Spinal cord (tissue), 4 donors: ENCODE data around the gene NUTF2. TPM values are rescaled to one million over a fixed set of nuclear protein-coding genes. Genes with fewer than 3 reads are reported as not detected.

Source experiments
- polyA plus RNA-seq, 2 donors: library from polyadenylated mRNA; unstranded; fragments of 120-200 nt; gene quantifications; one replicate each; pipeline ENCODE4 v1.2.1, GENCODE V29; 2013; ENCODE audit not compliant: insufficient read length in 2 of 2
- small RNA-seq: library from RNA; depleted of rRNA; stranded (forward); fragments of <200 nt; gene quantifications from one replicate; pipeline ENCODE3, GENCODE V24; 2014; ENCODE audit warnings: low replicate concordance
- total RNA-seq, 2 donors: library from RNA; depleted of rRNA in 1 of 2; stranded (reverse); fragments of 120-200 nt in 1 of 2; fragments of >200 nt in 1 of 2; gene quantifications; one replicate each; pipeline versions ENCODE4 v1.2.3 to v1.2.4, GENCODE V29; 2013 to 2014

The NUTF2 gene
- total and polyA plus RNA-seq, 4 donors = 47.7 to 150 (median 110) TPM

Small RNA genes within 50 kb of the gene (small RNA-seq; reads per million reads assigned to genes)
- gene AC040162.2 = not detected
- not detected for gene NRN1L

Other genes with a start within 250 kb of the NUTF2 start
- gene CARMIL2, start 201.8 kb upstream of the NUTF2 start, total RNA-seq = 1 to 10 TPM; 2.0 to 3.4 TPM
- gene CARMIL2, start 201.8 kb upstream of the NUTF2 start, polyA plus RNA-seq = 10 to 100 TPM; 37.6 to 40.0 TPM
- 10 to 100 TPM; 15.8 to 23.9 TPM for gene ACD, start 186.7 kb upstream of the NUTF2 start, total RNA-seq
- 10 to 100 TPM; 39.7 to 49.3 TPM for gene ACD, start 186.7 kb upstream of the NUTF2 start, polyA plus RNA-seq
- gene PARD6A, start 186.0 kb upstream of the NUTF2 start, total RNA-seq = 1 to 10 TPM; 7.2 to 8.3 TPM
- gene PARD6A, start 186.0 kb upstream of the NUTF2 start, polyA plus RNA-seq = 10 to 100 TPM; 20.5 to 20.9 TPM
- gene ENKD1, start 180.2 kb upstream of the NUTF2 start, total RNA-seq = 10 to 100 TPM in 1 of 2 donors, 1 to 10 TPM in 1; 9.5 to 29.4 TPM
- gene ENKD1, start 180.2 kb upstream of the NUTF2 start, polyA plus RNA-seq = 10 to 100 TPM; 28.9 to 30.2 TPM
- 1 to 10 TPM; 2.8 to 6.9 TPM for gene C16orf86, start 180.1 kb upstream of the NUTF2 start, total RNA-seq
- gene C16orf86, start 180.1 kb upstream of the NUTF2 start, polyA plus RNA-seq = 1 to 10 TPM; 4.2 to 6.2 TPM
- 10 to 100 TPM; 26.1 to 26.8 TPM for gene GFOD2, start 127.6 kb upstream of the NUTF2 start, total RNA-seq
- 10 to 100 TPM; 48.0 to 56.0 TPM for gene GFOD2, start 127.6 kb upstream of the NUTF2 start, polyA plus RNA-seq
- 1 to 10 TPM; 6.7 to 8.2 TPM for gene RANBP10, start 40.4 kb upstream of the NUTF2 start, total RNA-seq
- gene RANBP10, start 40.4 kb upstream of the NUTF2 start, polyA plus RNA-seq = 10 to 100 TPM; 15.9 to 25.6 TPM
- 10 to 100 TPM in 1 of 2 donors, 1 to 10 TPM in 1; 4.3 to 11.7 TPM for gene TSNAXIP1, start 40.0 kb upstream of the NUTF2 start, total RNA-seq
- gene TSNAXIP1, start 40.0 kb upstream of the NUTF2 start, polyA plus RNA-seq = 10 to 100 TPM; 14.9 to 20.0 TPM
- 10 to 100 TPM; 22.4 to 39.7 TPM for gene THAP11, start 4.6 kb upstream of the NUTF2 start, total RNA-seq
- gene THAP11, start 4.6 kb upstream of the NUTF2 start, polyA plus RNA-seq = 10 to 100 TPM; 31.3 to 34.9 TPM
- gene CENPT, start 760 bp downstream of the NUTF2 start, total RNA-seq = 10 to 100 TPM; 22.1 to 50.8 TPM
- 10 to 100 TPM; 60.0 to 79.2 TPM for gene CENPT, start 760 bp downstream of the NUTF2 start, polyA plus RNA-seq
- 10 to 100 TPM; 40.8 to 46.7 TPM for gene EDC4, start 26.1 kb downstream of the NUTF2 start, total RNA-seq
- 10 to 100 TPM; 92.0 to 97.9 TPM for gene EDC4, start 26.1 kb downstream of the NUTF2 start, polyA plus RNA-seq
- gene NRN1L, start 38.0 kb downstream of the NUTF2 start, total RNA-seq = 1 to 10 TPM in 1 of 2 donors, under 1 TPM in 1; 0.89 to 2.5 TPM
- 1 to 10 TPM; 1.4 to 1.6 TPM for gene NRN1L, start 38.0 kb downstream of the NUTF2 start, polyA plus RNA-seq
- gene PSKH1, start 46.3 kb downstream of the NUTF2 start, total RNA-seq = 10 to 100 TPM in 1 of 2 donors, 1 to 10 TPM in 1; 8.7 to 18.3 TPM
- 10 to 100 TPM; 31.7 TPM for gene PSKH1, start 46.3 kb downstream of the NUTF2 start, polyA plus RNA-seq
- 1 to 10 TPM in 1 of 2 donors, under 1 TPM in 1; 0.89 to 1.4 TPM for gene CTRL, start 84.9 kb downstream of the NUTF2 start, total RNA-seq
- 1 to 10 TPM; 4.6 to 8.1 TPM for gene CTRL, start 84.9 kb downstream of the NUTF2 start, polyA plus RNA-seq
- 10 to 100 TPM; 18.7 to 64.5 TPM for gene PSMB10, start 89.9 kb downstream of the NUTF2 start, total RNA-seq
- gene PSMB10, start 89.9 kb downstream of the NUTF2 start, polyA plus RNA-seq = 10 to 100 TPM; 61.9 to 64.1 TPM
- 10 to 100 TPM in 1 of 2 donors, 1 to 10 TPM in 1; 5.8 to 18.4 TPM for gene LCAT, start 97.2 kb downstream of the NUTF2 start, total RNA-seq
- 10 to 100 TPM; 35.3 to 50.0 TPM for gene LCAT, start 97.2 kb downstream of the NUTF2 start, polyA plus RNA-seq
- 10 to 100 TPM; 31.8 to 45.4 TPM for gene SLC12A4, start 121.7 kb downstream of the NUTF2 start, total RNA-seq
- gene SLC12A4, start 121.7 kb downstream of the NUTF2 start, polyA plus RNA-seq = 10 to 100 TPM; 52.9 to 58.8 TPM
- gene DPEP3, start 133.6 kb downstream of the NUTF2 start, total RNA-seq = under 1 TPM in 1 of 2 donors, not detected in 1; 0.11 TPM
- under 1 TPM; 0.12 to 0.22 TPM for gene DPEP3, start 133.6 kb downstream of the NUTF2 start, polyA plus RNA-seq
- gene DPEP2, start 152.6 kb downstream of the NUTF2 start, total RNA-seq = 1 to 10 TPM; 2.7 to 3.0 TPM
- gene DPEP2, start 152.6 kb downstream of the NUTF2 start, polyA plus RNA-seq = 1 to 10 TPM; 1.0 to 2.3 TPM
- not detected for gene DPEP2NB, start 169.0 kb downstream of the NUTF2 start, total RNA-seq
- not detected for gene DPEP2NB, start 169.0 kb downstream of the NUTF2 start, polyA plus RNA-seq
- gene DDX28, start 176.3 kb downstream of the NUTF2 start, total RNA-seq = 1 to 10 TPM; 6.9 to 7.4 TPM
- gene DDX28, start 176.3 kb downstream of the NUTF2 start, polyA plus RNA-seq = 1 to 10 TPM; 8.2 to 9.7 TPM
- 10 to 100 TPM; 13.9 to 16.8 TPM for gene DUS2, start 176.4 kb downstream of the NUTF2 start, total RNA-seq
- 10 to 100 TPM; 13.3 to 17.2 TPM for gene DUS2, start 176.4 kb downstream of the NUTF2 start, polyA plus RNA-seq
- 10 to 100 TPM; 24.7 to 36.7 TPM for gene NFATC3, start 238.4 kb downstream of the NUTF2 start, total RNA-seq
- gene NFATC3, start 238.4 kb downstream of the NUTF2 start, polyA plus RNA-seq = 10 to 100 TPM; 15.1 to 16.9 TPM